HEK293 (cell line): ENCODE results near the gene ZNF334.

Experiments
- CTCF ChIP-seq: fragments of 450-650 bp; formaldehyde crosslinking; IDR thresholded peaks from 2 replicates; pipeline ENCODE4 v1.5.1; 2016; ENCODE audit warnings: missing biosample characterization, missing genetic modification characterization
- IKZF3 ChIP-seq: fragments of 450-650 bp; IDR thresholded peaks from 2 replicates; pipeline ENCODE4 v1.5.0; 2018; ENCODE audit warnings: missing biosample characterization, mild to moderate bottlenecking, missing genetic modification characterization, moderate library complexity
- REST ChIP-seq: fragments of 450-650 bp; formaldehyde crosslinking; IDR thresholded peaks from 2 replicates; pipeline ENCODE4 v1.5.1; 2016; ENCODE audit warnings: missing biosample characterization, missing genetic modification characterization
- SALL2 ChIP-seq: fragments of 450-650 bp; formaldehyde crosslinking; IDR thresholded peaks from 2 replicates; pipeline ENCODE4 v1.5.0; 2017; ENCODE audit warnings: missing biosample characterization, mild to moderate bottlenecking, missing genetic modification characterization, borderline replicate concordance
- SP2 ChIP-seq: fragments of 450-650 bp; formaldehyde crosslinking; IDR thresholded peaks from 2 replicates; pipeline ENCODE4 v1.5.1; 2016; ENCODE audit warnings: missing biosample characterization, missing genetic modification characterization
- ZNF292 ChIP-seq: fragments of 450-650 bp; formaldehyde crosslinking; IDR thresholded peaks from 2 replicates; pipeline ENCODE4 v1.5.1; 2016; ENCODE audit warnings: low read depth, missing biosample characterization, missing genetic modification characterization, borderline replicate concordance
- TF ChIP-seq, protein P1 (sequence below): fragments of 450-650 bp; formaldehyde crosslinking; conservative IDR thresholded peaks from 2 replicates; pipeline ENCODE4 v1.5.1; 2016; ENCODE audit warnings: low read depth, missing biosample characterization, missing genetic modification characterization

DNA sequence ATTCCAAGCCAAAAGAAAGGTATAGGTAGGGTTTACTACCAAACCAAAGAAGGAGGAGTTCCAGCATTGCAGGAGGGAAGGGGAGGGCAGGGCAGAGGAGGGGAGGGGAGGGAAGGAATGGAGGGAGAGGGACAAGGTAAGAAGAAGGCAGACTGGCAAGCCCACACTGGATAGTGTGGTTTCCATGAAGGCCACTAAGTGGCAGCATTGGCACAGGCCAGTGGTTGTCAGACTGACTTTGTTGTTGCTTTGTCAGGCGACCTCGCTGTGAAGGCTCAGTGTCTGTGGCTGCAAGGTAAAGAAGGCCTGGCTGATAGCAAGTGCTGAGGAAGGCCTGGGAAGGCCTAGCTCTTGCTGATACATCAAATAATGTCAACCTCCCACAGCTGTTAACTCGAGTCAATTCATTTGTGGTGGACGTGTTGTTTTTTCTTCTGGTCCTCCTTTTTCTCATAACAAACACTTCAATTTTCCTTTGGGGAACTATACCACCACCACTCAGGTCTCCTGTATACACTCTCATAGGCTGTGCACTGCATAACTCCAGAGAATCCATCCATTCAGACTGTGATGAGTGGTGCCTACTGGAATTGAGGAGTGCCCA is 7.7 kb upstream of the ZNF334 start:
- TF ChIP-seq SALL2 (tag by site-specific recombination) (no peak), CTCF (tag by site-specific recombination) (peak; percentile 39; the same call in 1 of the 2 replicates), ZNF292 (no peak), REST (no peak), IKZF3 (tag by site-specific recombination) (no peak), SP2 (no peak)
- TF ChIP-seq, protein P1, sequence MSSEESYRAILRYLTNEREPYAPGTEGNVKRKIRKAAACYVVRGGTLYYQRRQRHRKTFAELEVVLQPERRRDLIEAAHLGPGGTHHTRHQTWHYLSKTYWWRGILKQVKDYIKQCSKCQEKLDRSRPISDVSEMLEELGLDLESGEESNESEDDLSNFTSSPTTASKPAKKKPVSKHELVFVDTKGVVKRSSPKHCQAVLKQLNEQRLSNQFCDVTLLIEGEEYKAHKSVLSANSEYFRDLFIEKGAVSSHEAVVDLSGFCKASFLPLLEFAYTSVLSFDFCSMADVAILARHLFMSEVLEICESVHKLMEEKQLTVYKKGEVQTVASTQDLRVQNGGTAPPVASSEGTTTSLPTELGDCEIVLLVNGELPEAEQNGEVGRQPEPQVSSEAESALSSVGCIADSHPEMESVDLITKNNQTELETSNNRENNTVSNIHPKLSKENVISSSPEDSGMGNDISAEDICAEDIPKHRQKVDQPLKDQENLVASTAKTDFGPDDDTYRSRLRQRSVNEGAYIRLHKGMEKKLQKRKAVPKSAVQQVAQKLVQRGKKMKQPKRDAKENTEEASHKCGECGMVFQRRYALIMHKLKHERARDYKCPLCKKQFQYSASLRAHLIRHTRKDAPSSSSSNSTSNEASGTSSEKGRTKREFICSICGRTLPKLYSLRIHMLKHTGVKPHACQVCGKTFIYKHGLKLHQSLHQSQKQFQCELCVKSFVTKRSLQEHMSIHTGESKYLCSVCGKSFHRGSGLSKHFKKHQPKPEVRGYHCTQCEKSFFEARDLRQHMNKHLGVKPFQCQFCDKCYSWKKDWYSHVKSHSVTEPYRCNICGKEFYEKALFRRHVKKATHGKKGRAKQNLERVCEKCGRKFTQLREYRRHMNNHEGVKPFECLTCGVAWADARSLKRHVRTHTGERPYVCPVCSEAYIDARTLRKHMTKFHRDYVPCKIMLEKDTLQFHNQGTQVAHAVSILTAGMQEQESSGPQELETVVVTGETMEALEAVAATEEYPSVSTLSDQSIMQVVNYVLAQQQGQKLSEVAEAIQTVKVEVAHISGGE = no peak
